PFSK-1 (cell line): ENCODE data around the gene CST6.

Experiments
- POLR2AphosphoS5 ChIP-seq: IDR thresholded peaks from 2 replicates; pipeline ENCODE4 v1.6.1; 2012; ENCODE audit warnings: low read depth, mild to moderate bottlenecking, control low read depth, low read length, moderate library complexity
- SIN3A ChIP-seq: IDR thresholded peaks from 2 replicates; pipeline ENCODE4 v1.6.1; 2012; ENCODE audit warnings: mild to moderate bottlenecking, low read length, moderate library complexity, borderline replicate concordance; ENCODE audit not compliant: insufficient read depth
- TAF1 ChIP-seq: IDR thresholded peaks from 2 replicates; pipeline ENCODE4 v1.6.1; 2012; ENCODE audit warnings: low read length, control low read depth, borderline replicate concordance; ENCODE audit not compliant: insufficient read depth
- TF ChIP-seq, protein P1 (sequence below), 2 experiments: IDR thresholded peaks; 2 replicates each; pipeline versions ENCODE4 v1.6.1 to v1.8.0; 2011 to 2012; ENCODE audit warnings: low read depth in 2 of 2, low read length in 2 of 2, control low read depth in 1 of 2, inconsistent platforms in 1 of 2, mild to moderate bottlenecking in 1 of 2, moderate library complexity in 1 of 2; ENCODE audit not compliant: insufficient read depth in 1 of 2

DNA sequence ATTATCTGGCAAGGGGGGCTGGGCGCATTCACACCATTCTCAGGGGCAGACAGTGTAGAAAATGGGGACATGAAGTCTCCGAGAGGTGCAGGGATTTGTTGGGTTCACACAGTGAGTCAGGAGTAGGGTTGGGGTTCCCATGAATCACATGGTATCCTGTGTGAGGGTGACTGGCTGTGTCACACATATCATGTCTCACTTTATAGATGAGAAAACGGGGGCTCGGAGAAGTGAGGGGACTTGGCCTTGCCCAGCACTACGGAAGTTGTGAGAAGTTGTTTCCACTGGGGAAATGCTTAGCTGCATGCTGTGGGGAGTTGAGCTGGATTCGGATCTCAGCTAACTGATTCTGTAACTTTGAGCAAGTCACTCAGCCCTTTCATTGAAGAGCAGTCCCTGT is 32.9 kb downstream of the CST6 start:
- no peak for TF ChIP-seq TAF1
- no peak for TF ChIP-seq POLR2AphosphoS5
- TF ChIP-seq, protein P1, sequence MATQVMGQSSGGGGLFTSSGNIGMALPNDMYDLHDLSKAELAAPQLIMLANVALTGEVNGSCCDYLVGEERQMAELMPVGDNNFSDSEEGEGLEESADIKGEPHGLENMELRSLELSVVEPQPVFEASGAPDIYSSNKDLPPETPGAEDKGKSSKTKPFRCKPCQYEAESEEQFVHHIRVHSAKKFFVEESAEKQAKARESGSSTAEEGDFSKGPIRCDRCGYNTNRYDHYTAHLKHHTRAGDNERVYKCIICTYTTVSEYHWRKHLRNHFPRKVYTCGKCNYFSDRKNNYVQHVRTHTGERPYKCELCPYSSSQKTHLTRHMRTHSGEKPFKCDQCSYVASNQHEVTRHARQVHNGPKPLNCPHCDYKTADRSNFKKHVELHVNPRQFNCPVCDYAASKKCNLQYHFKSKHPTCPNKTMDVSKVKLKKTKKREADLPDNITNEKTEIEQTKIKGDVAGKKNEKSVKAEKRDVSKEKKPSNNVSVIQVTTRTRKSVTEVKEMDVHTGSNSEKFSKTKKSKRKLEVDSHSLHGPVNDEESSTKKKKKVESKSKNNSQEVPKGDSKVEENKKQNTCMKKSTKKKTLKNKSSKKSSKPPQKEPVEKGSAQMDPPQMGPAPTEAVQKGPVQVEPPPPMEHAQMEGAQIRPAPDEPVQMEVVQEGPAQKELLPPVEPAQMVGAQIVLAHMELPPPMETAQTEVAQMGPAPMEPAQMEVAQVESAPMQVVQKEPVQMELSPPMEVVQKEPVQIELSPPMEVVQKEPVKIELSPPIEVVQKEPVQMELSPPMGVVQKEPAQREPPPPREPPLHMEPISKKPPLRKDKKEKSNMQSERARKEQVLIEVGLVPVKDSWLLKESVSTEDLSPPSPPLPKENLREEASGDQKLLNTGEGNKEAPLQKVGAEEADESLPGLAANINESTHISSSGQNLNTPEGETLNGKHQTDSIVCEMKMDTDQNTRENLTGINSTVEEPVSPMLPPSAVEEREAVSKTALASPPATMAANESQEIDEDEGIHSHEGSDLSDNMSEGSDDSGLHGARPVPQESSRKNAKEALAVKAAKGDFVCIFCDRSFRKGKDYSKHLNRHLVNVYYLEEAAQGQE (IDR thresholded peaks at IDR 0.05; ENCODE audit: insufficient read depth in 1 of 2, low read depth in 2 of 2, low read length in 2 of 2), result no peak
- TF ChIP-seq SIN3A, result no peak
